OCI-LY1 (cell line): ENCODE measurements around the gene CENPQ.

Experiments used
- CTCF ChIP-seq: fragments of 200-600 bp; sonication (generic), shearing (Covaris generic); IDR thresholded peaks from 2 replicates; pipeline ENCODE4 v1.5.1; 2017; ENCODE audit warnings: mild to moderate bottlenecking, antibody characterized with exemption, low read length, moderate library complexity, mixed read lengths
- EZH2 ChIP-seq: fragments of 200-600 bp; sonication (generic), shearing (Covaris generic); IDR thresholded peaks from 2 replicates; pipeline ENCODE4 v1.8.0; 2017; ENCODE audit warnings: borderline replicate concordance, mixed run types, mild to moderate bottlenecking, antibody characterized with exemption, low read length, moderate library complexity, mixed read lengths

DNA sequence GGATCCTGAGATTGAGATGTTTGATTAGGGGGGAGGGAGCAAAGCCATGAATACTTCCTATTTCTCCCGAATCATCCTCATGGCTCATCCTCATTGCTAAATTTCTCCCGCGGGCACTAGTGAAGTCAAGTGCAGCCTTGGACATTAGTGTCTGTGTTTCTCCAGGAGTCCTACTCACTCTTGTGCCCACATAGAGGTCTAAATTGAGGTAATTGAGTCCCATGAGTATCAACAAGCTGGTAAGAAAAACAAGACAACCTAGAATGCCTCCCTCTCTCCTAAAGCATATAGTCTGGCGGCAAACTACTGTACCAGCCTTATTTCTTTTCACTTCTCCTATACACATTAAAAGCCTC is 420 bp downstream of the CENPQ start:
- TF ChIP-seq CTCF, result no peak
- TF ChIP-seq EZH2, result no peak
